ENCODE measurements around the gene AHDC1. TPM values are rescaled to one million over a fixed set of nuclear protein-coding genes. Genes with fewer than 3 reads are reported as not detected.
"Not testable (repeated sequence)": the region's sequence is repeated elsewhere in the genome, so short reads cannot be mapped to it uniquely, and the experiment has no call there.

AHDC1 gene
- total RNA-seq, 2 donors from 2014 or later, result 27.1 to 83.7 TPM

- Histone ChIP-seq H3K27ac (peak overlapping the region; percentile 87 to 88), H3K27me3 (replicated peaks; ENCODE audit: insufficient read depth) (no peaks in the 10 kb centered on the region), H3K36me3 (no peaks in the 10 kb centered on the region), H3K4me3 (no peak overlapping the region), H3K9me3 (no peaks in the 10 kb centered on the region), H3K4me1 (replicated peaks) (no peaks in the 10 kb centered on the region)
- TF ChIP-seq POLR2AphosphoS5 (IDR thresholded peaks at IDR 0.05) (no peak), CTCF (IDR thresholded peaks at IDR 0.05) (no peak), POLR2A (IDR thresholded peaks at IDR 0.05) (no peak)
- 15% methylated on average over 12 of the region's 12 CpGs for WGBS
- no peak for DNase-seq (ENCODE audit: low spot score)
- intact Hi-C loops (cut with DNase I), result no loop called here
Observed at GRCh38 chr1:27503844-27504587, 99.9 kb downstream of the AHDC1 start.

GRCh38 chr1:27503033-27503432 lies 100.9 kb downstream of the AHDC1 start:
- intact Hi-C loops (cut with DNase I), result no loop called here
- Histone ChIP-seq H3K27ac (no peak overlapping the region), H3K36me3 (no peaks in the 10 kb centered on the region), H3K27me3 (replicated peaks; ENCODE audit: insufficient read depth) (no peaks in the 10 kb centered on the region), H3K4me1 (replicated peaks) (no peaks in the 10 kb centered on the region), H3K9me3 (no peaks in the 10 kb centered on the region), H3K4me3 (no peak overlapping the region)
- DNase-seq (ENCODE audit: low spot score), result no peak
- TF ChIP-seq POLR2AphosphoS5 (IDR thresholded peaks at IDR 0.05) (no peak), CTCF (IDR thresholded peaks at IDR 0.05) (no peak), POLR2A (IDR thresholded peaks at IDR 0.05) (no peak)
- WGBS, result 81% methylated on average over 2 of the region's 2 CpGs

- H3K4me3 ChIP-seq; H3K4me1 ChIP-seq (replicated peaks); H3K27me3 ChIP-seq (replicated peaks; ENCODE audit: insufficient read depth); intact Hi-C loops (cut with DNase I); H3K9me3 ChIP-seq; DNase-seq (ENCODE audit: low spot score); H3K27ac ChIP-seq; H3K36me3 ChIP-seq: not testable (repeated sequence)
- WGBS, result 100% methylated on average over 2 of the region's 2 CpGs
Observed at GRCh38 chr1:27501159-27501558, 102.8 kb downstream of the AHDC1 start.

- Histone ChIP-seq H3K36me3 (no peaks in the 10 kb centered on the region), H3K27ac (no peak overlapping the region), H3K4me1 (replicated peaks) (no peaks in the 10 kb centered on the region), H3K4me3 (no peak overlapping the region), H3K9me3 (no peaks in the 10 kb centered on the region), H3K27me3 (replicated peaks; ENCODE audit: insufficient read depth) (no peaks in the 10 kb centered on the region)
- 98% methylated on average over 2 of the region's 2 CpGs for WGBS
- DNase-seq (ENCODE audit: low spot score), result no peak
- intact Hi-C loops (cut with DNase I), result no loop called here
- no peak for TF ChIP-seq POLR2AphosphoS5 (IDR thresholded peaks at IDR 0.05)
- no peak for TF ChIP-seq CTCF (IDR thresholded peaks at IDR 0.05)
Observed at GRCh38 chr1:27499142-27499541, 104.8 kb downstream of the AHDC1 start.

GRCh38 chr1:27496604-27497155 lies 107.3 kb downstream of the AHDC1 start:
- intact Hi-C loops (cut with DNase I), result no loop called here

More at GRCh38 chr1:27496604-27497155, 107.3 kb downstream of the AHDC1 start:
- no peak for DNase-seq (ENCODE audit: low spot score)
- Histone ChIP-seq H3K9me3 (no peaks in the 10 kb centered on the region), H3K36me3 (no peaks in the 10 kb centered on the region), H3K27ac (peak overlapping the region in 1 of 2 donors; percentile 29), H3K4me1 (replicated peaks) (peaks cover 5% of the 10 kb centered on the region), H3K4me3 (no peak overlapping the region), H3K27me3 (replicated peaks; ENCODE audit: insufficient read depth) (no peaks in the 10 kb centered on the region)
- 15% methylated on average over 8 of the region's 8 CpGs for WGBS
- TF ChIP-seq CTCF (IDR thresholded peaks at IDR 0.05) (no peak), POLR2A (IDR thresholded peaks at IDR 0.05) (no peak), POLR2AphosphoS5 (IDR thresholded peaks at IDR 0.05) (no peak)

All from prostate gland (tissue), 2 donors.